DOHH2 (cell line): ENCODE measurements around the gene HOMER3.
"Not testable (repeated sequence)": the region's sequence is repeated elsewhere in the genome, so short reads cannot be mapped to it uniquely, and the experiment has no call there.

ENCODE experiments used
- H3F3A ChIP-seq: fragments of 200-600 bp; sonication (generic), shearing (Covaris generic); 2 replicates; pipeline ENCODE4 v1.6.0; 2016; ENCODE audit warnings: antibody characterized with exemption, mild to moderate bottlenecking; ENCODE audit not compliant: control insufficient read depth, insufficient read depth
- H3K27ac ChIP-seq: fragments of 200-600 bp; sonication (generic); 2 replicates; pipeline ENCODE4 v1.5.1; 2014; ENCODE audit warnings: low read depth, mild to moderate bottlenecking, low read length, moderate library complexity
- H3K27me3 ChIP-seq: fragments of 200-600 bp; sonication (generic); 2 replicates; pipeline ENCODE4 v1.6.1; 2014; ENCODE audit warnings: mild to moderate bottlenecking, low read length, mixed read lengths; ENCODE audit not compliant: control insufficient read depth
- H3K36me3 ChIP-seq: fragments of 200-600 bp; sonication (generic); 2 replicates; pipeline ENCODE4 v1.6.1; 2014; ENCODE audit warnings: mild to moderate bottlenecking, low read length, moderate library complexity, mixed read lengths; ENCODE audit not compliant: control insufficient read depth
- H3K4me1 ChIP-seq: fragments of 200-600 bp; sonication (generic); 2 replicates; pipeline ENCODE4 v1.6.1; 2014; ENCODE audit warnings: mild to moderate bottlenecking, low read length, mixed read lengths; ENCODE audit not compliant: control insufficient read depth
- H3K4me2 ChIP-seq: fragments of 200-600 bp; sonication (generic); 2 replicates; pipeline ENCODE4 v1.6.0; 2014; ENCODE audit warnings: mild to moderate bottlenecking, low read length, moderate library complexity
- H3K4me3 ChIP-seq: fragments of 200-600 bp; sonication (generic); 2 replicates; pipeline ENCODE4 v1.5.1; 2014; ENCODE audit warnings: mild to moderate bottlenecking, low read length, mixed read lengths
- H3K79me2 ChIP-seq: fragments of 200-600 bp; sonication (generic); 2 replicates; pipeline ENCODE4 v1.6.1; 2014; ENCODE audit warnings: mild to moderate bottlenecking, low read length, mixed read lengths; ENCODE audit not compliant: control insufficient read depth
- H3K9me2 ChIP-seq: fragments of 200-600 bp; sonication (generic); replicated peaks from 2 replicates; pipeline ENCODE4 v1.6.1; 2014; ENCODE audit warnings: mild to moderate bottlenecking, low read length, mixed read lengths; ENCODE audit not compliant: control insufficient read depth
- H3K9me3 ChIP-seq: fragments of 200-600 bp; sonication (generic); 2 replicates; pipeline ENCODE4 v1.6.1; 2014; ENCODE audit warnings: antibody characterized with exemption, low read length, mixed read lengths; ENCODE audit not compliant: control insufficient read depth, insufficient read depth
- H4K20me1 ChIP-seq: fragments of 200-600 bp; sonication (generic); 2 replicates; pipeline ENCODE4 v1.6.0; 2014; ENCODE audit warnings: low read depth, mild to moderate bottlenecking, antibody characterized with exemption, low read length, moderate library complexity; ENCODE audit not compliant: control insufficient read depth, insufficient read depth
- CTCF ChIP-seq: fragments of 200-600 bp; sonication (generic); IDR thresholded peaks from one replicate; pipeline ENCODE4 v1.5.1; 2014; ENCODE audit warnings: antibody characterized with exemption, mild to moderate bottlenecking, low read depth, low read length; ENCODE audit not compliant: poor library complexity, severe bottlenecking
- EZH2phosphoT487 ChIP-seq: fragments of 200-600 bp; sonication (generic); IDR thresholded peaks from 2 replicates; pipeline ENCODE4 v1.6.1; 2017; ENCODE audit warnings: borderline replicate concordance, mild to moderate bottlenecking, antibody characterized with exemption, low read length, moderate library complexity, mixed read lengths

HOMER3 gene

GRCh38 chr19:18919086-18919899 is 21.7 kb downstream of the HOMER3 start, which contains the start of the genes COPE and DDX49:
Gene COPE (minus strand): TSS chr19:18919387. CDS start chr19:18919348, 39 bp downstream.
Gene DDX49 (plus strand): TSS chr19:18919715. CDS start chr19:18919742, 27 bp downstream.
- H3F3A ChIP-seq, result no peaks in the 10 kb centered on the region
- no peaks in the 10 kb centered on the region for H3K9me2 ChIP-seq
- H3K27ac ChIP-seq, result peak within 1 kb of the TSS; percentile 68
- no peaks in the 10 kb centered on the region for H3K27me3 ChIP-seq
- H3K9me3 ChIP-seq, result no peaks in the 10 kb centered on the region
- H3K79me2 ChIP-seq, result peaks cover 71% of the 10 kb centered on the region
- TF ChIP-seq CTCF, result no peak
- no peak for TF ChIP-seq EZH2phosphoT487
- H3K36me3 ChIP-seq, result peaks cover 57% of the 10 kb centered on the region
- 0 out of 2 replicates have a peak, but pooled peaks cover 6% of the 10 kb centered on the region for H4K20me1 ChIP-seq
- H3K4me3 ChIP-seq, result peak within 1 kb of the TSS; percentile 98
- H3K4me2 ChIP-seq, result peak within 1 kb of the TSS; percentile 90
- H3K4me1 ChIP-seq, result peaks cover 17% of the 10 kb centered on the region

GRCh38 chr19:18917593-18917992 is 23.4 kb downstream of the HOMER3 start:
- H3K9me2 ChIP-seq, H3F3A ChIP-seq, H3K9me3 ChIP-seq, H3K27ac ChIP-seq, H3K27me3 ChIP-seq, H4K20me1 ChIP-seq: not testable (repeated sequence)
- peaks cover 17% of the 10 kb centered on the region for H3K4me1 ChIP-seq
- H3K36me3 ChIP-seq, result peaks cover 59% of the 10 kb centered on the region
- peak overlapping the region; percentile 81 for H3K4me2 ChIP-seq
- peaks cover 88% of the 10 kb centered on the region for H3K79me2 ChIP-seq
- peak overlapping the region; percentile 98 for H3K4me3 ChIP-seq

DNA sequence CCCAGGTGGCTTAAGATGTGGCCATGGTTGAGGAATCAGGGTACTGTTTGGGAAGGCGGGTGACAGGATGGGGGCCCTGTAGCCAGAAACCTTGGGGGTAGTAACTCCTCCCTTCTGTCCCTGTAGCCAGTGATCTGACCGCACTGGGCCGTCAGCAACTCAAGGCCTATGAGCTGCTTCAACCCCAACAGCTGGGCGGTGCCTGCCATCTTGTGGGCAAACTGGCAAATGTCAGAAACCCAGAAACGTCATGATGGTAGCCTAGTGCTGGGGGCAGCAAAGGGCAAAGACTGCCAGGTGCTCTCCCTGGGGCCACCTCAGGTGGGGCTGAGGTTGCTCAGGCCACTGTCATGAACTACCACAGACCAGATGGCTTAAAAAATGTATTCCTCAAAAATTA is 25.4 kb downstream of the HOMER3 start:
- H3K36me3 ChIP-seq, result peaks cover 51% of the 10 kb centered on the region
- H3K4me1 ChIP-seq, result peaks cover 16% of the 10 kb centered on the region
- H3F3A ChIP-seq, result no peaks in the 10 kb centered on the region
- no peaks in the 10 kb centered on the region for H3K27me3 ChIP-seq
- TF ChIP-seq EZH2phosphoT487 (no peak), CTCF (peak; percentile 56)
- no peak overlapping the region for H3K4me2 ChIP-seq
- H3K27ac ChIP-seq, result no peak overlapping the region
- no peak overlapping the region for H3K4me3 ChIP-seq
- H4K20me1 ChIP-seq, result peaks cover 6% of the 10 kb centered on the region; the same call in 1 of the 2 replicates
- H3K79me2 ChIP-seq, result peaks cover 77% of the 10 kb centered on the region
- H3K9me3 ChIP-seq, result no peaks in the 10 kb centered on the region
- no peaks in the 10 kb centered on the region for H3K9me2 ChIP-seq

DNA sequence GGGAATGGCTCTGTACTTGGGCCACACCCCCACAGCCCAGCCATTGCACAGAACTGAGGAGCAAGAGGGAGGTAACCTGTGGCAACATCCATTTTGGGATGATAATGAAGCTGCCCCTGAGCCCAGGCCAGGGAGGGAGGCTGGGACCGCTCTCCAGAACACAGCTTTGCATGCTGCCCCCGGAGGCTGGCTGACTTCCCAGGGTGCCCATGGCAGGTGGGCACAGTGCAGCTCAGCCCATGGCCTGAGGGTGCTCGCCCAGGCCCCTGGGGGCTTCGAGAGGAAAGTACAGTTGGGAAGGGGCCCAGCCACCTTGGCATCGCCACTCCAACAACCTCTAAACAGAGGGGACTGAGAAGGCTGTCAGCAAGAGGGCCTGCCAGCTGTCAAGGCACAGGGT is 27.6 kb downstream of the HOMER3 start:
- Histone ChIP-seq H3K4me3 (no peak overlapping the region), H3K79me2 (peaks cover 58% of the 10 kb centered on the region), H3K9me3 (no peaks in the 10 kb centered on the region), H3K4me1 (peaks cover 10% of the 10 kb centered on the region), H3K27me3 (no peaks in the 10 kb centered on the region), H4K20me1 (peaks cover 3% of the 10 kb centered on the region; the same call in 1 of the 2 replicates), H3F3A (no peaks in the 10 kb centered on the region), H3K4me2 (no peak overlapping the region), H3K9me2 (no peaks in the 10 kb centered on the region), H3K36me3 (peaks cover 43% of the 10 kb centered on the region), H3K27ac (no peak overlapping the region)
- TF ChIP-seq EZH2phosphoT487, result no peak
- no peak for TF ChIP-seq CTCF
